GM18861 (cell line): Measurements from ENCODE around the gene EXPH5.

Experiments used
- ATAC-seq: cut with Tn5 transposase; IDR thresholded peaks from one replicate; pipeline ENCODE4 v1.9.1; 2021; ENCODE audit not compliant: unreplicated experiment

The EXPH5 gene

GRCh38 chr11:108468478-108468864 lies 125.1 kb downstream of the EXPH5 start:
- ATAC-seq: no peak

GRCh38 chr11:108467091-108467823 lies 126.3 kb downstream of the EXPH5 start, which contains the start of gene C11orf65:
Gene C11orf65, minus strand, starts transcription at chr11:108467529. Its CDS starts 5,970 bp downstream, at chr11:108461559.
- ATAC-seq: peak; percentile 98

- no peak for ATAC-seq
These were observed 127.2 kb downstream of the EXPH5 start for GRCh38 chr11:108466405-108466804.
